ENCODE results near the gene OR5K2.

The OR5K2 gene

DNA sequence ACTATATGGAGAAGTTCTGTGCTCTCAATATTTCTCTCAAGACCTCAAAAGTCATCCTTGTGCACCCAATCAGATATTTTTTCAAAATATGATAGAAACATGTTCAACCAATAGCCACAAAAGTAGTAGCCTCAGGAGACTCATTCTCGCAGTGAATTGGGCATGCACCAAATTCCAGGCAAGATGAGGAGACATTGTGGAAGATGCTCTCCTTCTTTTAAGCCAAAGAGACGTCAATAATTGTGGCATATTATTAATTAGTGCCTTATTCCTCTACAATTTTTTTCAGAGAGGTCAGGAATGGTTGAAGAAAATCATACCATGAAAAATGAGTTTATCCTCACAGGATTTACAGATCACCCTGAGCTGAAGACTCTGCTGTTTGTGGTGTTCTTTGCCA is at the start of gene OR5K2:
Gene OR5K2, plus strand, starts transcription at position 301 of the 400 bp plus-strand sequence. Its CDS starts 0 bp downstream, at position 301.
- DNase-seq (ENCODE audit: low spot score): no peak

DNA sequence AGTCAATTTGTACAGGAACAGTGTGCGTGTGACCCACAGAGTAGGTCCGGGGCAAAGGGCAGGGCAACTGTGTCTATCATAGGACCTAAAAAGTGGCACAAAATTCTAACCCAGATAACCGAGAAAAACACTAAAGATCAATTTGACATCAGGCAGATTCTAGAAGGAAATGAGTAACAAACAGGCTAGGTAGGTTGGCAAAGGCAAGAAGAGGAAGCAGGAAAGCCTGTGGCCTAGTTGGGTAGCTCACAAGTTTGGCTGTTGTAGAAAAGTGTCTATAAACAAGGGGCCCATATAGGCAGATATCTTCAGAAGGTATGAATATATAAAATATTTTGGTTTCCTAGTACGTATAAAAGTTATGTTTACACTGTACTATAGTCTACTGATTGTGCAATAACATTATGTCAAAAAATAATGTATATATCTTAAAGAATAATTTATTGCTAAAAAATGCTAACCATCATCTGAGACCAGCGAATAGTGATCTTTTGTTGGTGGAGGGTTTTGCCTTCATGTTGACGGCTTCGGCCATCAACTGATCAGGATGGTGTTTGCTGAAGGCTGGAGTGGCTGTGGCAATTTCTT is 47.8 kb upstream of the OR5K2 start:
- no peak for DNase-seq (ENCODE audit: low spot score)

DNA sequence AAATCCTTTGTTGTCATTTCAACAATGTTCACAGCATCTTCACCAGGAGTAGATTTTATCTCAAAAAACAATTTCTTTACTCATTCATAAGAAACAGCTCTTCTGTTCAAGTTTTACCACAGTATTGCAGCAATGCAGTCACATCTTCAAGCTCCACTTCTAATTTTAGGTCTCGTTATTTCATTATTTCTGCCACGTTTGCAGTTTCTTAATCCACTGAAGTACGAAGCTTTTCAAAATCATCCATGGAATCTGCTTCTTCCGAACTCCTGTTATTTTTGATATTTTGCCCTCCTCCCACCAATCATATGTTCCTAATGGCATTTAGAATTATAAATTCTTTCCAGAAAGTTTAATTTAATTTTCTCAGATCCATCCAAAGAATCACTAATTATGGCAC is 47.1 kb upstream of the OR5K2 start:
- DNase-seq (ENCODE audit: low spot score): no peak

DNA sequence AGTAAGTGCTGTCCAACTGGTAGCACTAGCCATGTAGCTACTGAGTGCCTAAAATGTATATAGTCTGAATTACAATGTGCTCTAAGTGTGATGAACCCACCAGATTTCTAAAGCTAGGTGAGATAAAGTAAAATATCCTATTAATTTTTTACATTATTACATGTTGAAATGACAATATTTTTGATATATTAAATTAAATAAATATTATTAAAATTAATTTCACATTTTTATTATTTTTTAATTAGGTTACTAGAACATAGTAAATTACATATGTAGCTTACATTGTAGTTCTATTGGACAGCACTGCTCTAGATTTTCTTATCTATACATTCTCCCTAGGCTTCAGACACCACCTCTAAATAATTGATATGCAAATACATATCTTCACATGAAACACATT is 43.7 kb upstream of the OR5K2 start:
- no peak for DNase-seq (ENCODE audit: low spot score)

DNA sequence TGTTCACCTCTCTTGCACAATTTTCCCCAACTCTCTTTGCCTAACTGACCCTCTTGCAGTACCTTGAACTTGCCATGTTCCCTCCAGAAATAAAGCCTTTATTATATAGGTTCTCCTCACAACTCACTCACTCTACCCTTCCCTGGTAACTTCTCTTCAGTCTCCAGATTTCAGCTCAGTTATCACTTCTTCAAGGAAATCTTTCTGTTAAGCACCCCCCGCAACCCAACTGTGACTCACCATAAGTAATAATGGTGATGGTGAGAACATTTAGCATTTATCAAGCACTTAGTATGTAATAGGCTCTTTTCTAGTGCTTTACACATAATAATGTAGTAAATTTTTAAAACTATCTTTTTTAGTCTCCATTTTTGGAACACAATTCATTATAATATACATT is 42.6 kb upstream of the OR5K2 start:
- DNase-seq (ENCODE audit: low spot score): no peak

DNA sequence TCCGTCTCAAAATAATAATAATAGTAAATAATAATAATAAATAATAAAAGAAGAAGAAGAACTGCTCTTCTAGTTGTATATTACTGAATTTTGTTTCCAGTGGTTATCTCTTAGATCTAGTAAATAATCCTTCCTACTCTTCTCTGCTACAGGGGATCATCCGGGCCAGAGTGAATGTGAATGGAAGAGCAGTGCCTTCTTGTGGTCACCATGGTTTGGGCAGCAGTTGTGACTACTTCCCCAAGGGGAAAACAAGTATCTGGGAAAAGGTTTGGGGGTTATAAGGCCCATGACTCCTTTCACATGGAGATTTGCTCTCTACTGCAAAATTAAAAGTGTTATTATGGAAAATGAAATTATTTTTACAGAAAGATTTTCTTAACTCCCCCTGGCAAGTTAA is 39.9 kb upstream of the OR5K2 start:
- DNase-seq (ENCODE audit: low spot score): no peak

DNA sequence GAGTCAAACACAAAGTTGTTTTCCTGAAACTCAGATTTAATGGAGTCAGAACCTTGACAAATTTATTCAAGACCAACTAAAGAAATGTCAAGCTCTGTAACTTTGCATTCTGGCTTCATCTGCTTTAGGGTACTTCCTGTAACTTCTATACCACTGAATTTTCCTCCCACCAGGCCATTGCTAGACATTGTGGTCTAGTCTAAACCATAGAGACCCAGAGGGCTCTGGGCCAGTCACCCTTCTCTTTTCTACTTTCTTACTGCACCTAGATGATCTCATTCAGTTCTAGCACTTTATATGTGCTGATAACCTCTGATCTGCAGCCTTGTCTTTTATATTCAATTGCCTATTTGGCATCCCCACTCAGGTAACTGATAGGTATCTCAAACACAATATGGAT is 37.3 kb upstream of the OR5K2 start:
- DNase-seq (ENCODE audit: low spot score): no peak

DNA sequence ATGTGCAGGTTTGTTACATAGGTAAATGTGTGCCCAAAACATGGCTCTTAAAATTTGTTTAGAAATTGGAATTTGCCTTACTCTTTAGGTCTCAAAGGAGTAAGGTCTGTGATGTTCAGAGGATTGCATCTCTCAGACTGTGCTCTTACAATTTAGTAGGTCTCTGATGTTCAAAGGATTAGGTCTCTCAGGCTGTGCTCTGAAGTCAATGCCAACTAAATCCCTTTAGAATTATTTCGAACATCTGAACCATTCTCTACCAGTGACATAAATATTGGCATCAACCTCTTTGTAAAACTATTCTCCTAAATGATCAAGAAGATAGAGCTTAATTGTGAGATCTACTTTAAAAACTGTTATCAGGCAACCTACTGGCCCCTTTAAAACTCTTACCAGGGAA is 34.6 kb upstream of the OR5K2 start, which contains the start of gene OR5K1:
Gene OR5K1, plus strand, starts transcription at position 301 of the 400 bp plus-strand sequence. CDS start 6,376 bp downstream, outside the sequence.
- no peak for DNase-seq (ENCODE audit: low spot score)

DNA sequence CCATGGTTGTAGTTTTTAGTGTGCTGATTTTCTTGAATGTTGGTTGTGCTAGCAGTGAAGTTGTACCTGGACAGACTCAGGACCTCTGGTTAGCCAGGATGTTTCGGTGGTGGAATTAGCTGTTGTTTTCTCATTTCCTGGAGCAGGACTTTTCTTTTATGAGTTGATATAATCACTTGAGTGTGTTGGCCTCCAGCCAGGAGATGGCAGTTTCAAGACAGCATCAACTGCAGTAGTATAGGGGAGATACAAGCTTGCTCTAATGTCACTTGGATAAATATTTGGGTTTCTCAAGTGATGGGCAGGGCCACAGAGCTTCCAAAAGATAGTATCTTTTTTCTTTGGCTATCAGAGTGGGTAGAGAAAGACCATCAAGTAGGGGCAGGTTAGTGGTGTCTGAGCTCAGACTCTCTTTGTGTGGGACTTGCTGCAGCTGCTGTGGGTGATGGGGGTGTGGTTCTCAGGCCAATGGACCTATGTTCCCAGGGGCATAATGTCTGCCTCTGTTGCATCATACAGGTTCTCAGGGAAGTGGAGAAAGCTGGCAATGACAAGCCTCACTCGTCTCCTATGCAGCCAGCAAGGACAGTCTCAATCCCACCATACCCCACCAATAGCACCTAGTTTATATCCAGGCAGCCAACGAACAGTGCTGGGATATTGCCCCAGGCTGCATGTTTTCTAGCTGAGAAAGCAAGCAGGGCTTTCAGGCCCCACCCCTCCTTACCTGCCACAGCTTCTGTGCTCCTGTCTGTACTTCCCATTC is 14.6 kb upstream of the OR5K2 start:
- DNase-seq (ENCODE audit: low spot score): no peak

DNA sequence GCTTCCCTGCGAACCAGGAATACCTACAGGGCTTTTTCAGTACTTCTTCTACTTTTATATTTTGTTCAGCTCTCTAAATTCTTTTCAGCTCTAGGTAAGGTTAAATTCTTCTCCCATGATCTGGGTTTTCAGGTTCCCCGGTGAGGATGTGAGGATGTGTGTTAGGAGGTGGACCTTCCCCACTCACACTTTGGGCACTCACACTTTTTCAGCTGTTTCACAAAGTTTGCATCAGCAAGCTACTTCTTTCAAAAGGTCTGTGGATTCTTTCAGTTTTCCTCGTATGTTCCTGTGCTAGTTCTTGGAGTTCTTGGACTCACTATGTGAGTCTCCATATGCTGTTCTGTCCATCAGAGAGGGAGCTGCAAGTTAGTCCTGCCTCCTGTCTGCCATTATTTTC is 13.9 kb upstream of the OR5K2 start:
- DNase-seq (ENCODE audit: low spot score): no peak

DNA sequence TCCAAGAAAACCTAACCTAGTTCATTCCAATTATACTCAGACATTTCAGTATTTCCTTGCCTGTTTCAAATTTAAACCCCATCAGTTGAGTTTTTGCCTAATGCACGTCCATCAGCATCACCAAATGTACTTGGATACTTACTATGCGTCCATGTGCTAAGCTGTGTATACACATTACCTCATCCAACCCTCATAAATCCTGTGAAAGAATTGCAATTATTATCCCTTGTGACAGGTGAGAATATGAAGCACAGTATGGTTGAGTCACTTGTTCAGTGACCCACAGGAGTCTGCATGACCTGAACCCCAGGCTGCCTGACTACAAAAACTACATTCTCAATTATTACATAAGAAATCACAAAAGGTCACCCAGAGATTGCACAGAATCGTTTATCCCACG is 2.5 kb downstream of the OR5K2 start:
- DNase-seq (ENCODE audit: low spot score): no peak

DNA sequence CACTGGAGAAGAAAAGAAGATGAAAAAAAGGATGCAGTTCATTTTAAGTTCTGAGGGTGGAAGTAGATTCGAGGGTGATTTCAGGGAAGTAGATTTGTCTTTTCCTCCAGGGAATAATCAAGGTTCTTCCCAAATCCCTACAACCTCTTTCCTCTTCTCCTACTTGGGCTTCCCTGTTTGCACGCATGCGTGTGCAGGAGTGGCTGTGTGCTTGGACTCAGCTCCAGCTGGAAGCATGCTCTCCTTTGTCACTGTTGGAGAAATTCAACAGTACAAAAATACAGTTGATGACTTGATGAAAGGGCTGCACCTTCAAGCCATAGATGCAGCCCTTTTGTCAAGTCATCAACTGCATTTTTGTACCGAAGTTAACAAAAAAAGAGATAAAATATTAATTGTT is 3.8 kb downstream of the OR5K2 start:
- no peak for DNase-seq (ENCODE audit: low spot score)

DNA sequence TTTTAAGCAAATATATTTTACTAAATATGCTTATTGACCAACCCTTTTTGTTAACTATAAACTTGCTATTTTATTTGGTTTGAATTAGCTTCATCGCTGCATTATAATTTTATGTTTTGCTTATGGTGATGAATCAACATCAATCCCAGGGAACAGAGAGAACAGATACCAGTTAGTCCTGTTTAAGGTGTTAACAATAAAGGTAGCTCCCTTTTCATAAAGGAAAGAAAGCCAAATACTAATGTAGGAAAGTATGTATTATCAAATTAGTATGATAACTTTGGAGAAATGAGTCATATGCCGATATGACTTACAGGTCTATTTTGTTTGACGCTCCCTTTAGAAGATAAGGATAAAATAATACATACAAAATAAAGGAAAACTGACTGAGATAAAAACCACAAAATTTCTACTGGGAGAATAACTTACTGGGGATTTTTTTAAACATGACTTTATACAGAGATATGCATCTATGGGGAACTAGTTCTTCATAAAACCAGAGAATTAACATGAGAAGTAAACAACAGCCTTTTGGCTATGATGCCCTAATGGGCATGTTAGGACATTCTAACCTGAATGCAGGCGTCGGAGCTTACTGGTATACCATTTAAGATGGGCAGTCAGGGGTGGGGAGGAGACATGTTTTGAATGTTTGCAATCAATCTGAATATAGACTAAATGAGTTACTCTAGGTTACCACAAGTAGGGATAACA is 4.5 kb downstream of the OR5K2 start:
- no peak for DNase-seq (ENCODE audit: low spot score)

DNA sequence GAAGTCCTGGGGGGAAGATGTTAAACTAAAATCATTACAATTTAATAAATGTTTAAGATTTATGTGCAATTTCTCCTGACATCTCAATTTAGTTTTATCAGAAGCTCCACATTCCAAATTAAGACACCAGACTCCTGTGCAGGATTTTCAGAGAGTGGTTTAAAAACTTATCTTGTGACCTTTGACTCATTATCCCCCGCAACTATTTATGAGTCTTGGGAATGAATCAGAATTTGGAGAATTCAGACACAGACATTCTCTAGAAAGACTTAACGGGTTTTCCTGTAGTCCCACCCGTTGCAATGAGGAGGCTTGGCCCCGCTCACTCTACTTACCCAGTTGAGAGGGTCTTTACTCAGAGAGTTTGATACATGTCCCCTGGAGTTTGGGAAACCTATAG is 7.1 kb downstream of the OR5K2 start:
- DNase-seq (ENCODE audit: low spot score): no peak

DNA sequence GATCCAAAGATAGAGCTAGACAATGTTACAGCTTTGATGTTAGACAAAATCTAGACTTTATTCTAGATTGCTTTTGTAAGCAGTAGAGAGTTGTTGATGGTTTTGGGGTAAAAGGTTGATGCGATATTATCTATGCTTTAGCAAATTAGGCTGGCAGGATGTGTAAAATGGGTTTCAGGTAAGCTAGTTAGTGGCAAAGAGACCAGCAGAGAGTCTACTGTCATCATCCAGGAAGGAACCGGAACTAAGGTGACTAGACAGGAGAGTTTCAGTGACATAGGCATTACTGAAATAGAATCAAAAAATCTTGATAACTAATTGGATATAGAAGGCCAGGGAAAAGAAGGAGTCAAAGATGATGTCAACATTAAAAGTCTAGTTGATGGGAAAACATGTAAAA is 11.1 kb downstream of the OR5K2 start:
- DNase-seq (ENCODE audit: low spot score): no peak

DNA sequence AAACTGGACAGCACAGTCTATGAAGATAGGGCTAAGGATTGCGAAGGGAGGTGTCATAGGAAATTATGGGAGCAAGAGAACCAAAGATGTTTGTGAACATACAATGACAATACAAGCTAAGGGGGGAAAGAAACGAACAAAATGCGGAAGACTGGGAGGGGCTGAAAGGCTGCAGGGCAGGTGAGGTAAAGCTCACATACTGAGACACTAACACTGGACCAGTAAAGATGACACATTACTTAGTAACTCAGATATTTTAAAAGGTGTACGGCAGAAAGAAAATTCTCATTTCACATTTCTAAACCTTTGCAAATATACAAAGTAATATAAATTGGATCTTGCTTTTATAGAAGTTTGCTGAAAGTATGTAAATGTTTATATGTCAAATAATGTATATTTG is 15.1 kb downstream of the OR5K2 start:
- no peak for DNase-seq (ENCODE audit: low spot score)

DNA sequence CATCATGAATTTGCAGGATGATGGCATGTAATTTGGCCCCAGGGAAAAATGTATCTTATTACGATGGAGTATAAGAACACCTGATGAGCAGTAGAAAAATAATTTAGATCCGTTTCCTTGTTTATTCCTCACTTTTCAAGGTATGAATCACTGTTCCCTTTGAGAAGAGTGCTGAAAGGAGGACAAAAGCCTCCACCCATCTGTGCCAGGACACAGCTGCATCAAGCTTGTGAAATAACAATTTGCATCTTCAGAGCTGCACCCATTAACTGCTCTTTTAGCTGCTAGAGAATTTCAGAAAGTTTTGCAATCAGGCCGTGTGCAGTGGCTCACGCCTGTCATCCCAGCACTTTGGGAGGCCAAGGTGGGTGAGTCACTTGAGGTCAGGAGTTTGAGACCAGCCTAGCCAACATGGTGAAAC is 15.6 kb downstream of the OR5K2 start:
- DNase-seq (ENCODE audit: low spot score): no peak

DNA sequence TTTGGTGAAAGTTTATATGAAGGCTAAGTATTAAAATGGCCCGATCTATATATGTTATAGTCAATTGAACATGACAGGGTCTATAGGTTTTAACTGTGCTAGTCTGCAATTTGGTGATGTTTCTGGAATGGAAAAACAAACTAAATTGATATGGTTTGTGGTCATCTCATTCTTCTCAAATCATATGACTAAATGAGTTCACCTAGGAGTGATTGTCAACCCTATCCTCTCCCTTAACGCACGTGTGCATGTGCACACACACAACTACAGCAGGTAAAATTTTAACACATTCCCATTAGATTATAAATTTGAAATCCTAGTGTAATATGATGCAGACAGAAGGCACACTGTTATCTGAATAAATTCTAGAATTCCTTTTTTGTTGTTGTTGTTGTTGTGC is 16.3 kb downstream of the OR5K2 start:
- no peak for DNase-seq (ENCODE audit: low spot score)

DNA sequence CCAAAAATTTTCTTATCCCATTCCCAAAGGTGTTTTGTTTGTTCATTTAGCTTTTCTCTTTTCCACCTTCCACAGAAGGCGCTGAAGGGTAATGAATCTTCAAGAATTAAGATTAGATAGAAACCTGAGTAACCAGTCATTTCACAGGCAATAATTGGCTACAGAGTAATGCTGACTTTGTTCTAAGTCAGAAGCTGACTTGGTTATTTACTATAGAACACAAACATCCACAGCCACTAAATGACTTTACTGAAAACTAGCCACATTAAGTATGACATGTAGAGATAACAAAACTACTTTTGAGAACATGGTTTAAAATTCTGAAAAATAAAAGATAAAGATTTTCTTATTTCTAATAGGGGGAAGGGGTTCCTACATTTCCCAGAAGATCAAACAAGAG is 17.5 kb downstream of the OR5K2 start:
- no peak for DNase-seq (ENCODE audit: low spot score)

DNA sequence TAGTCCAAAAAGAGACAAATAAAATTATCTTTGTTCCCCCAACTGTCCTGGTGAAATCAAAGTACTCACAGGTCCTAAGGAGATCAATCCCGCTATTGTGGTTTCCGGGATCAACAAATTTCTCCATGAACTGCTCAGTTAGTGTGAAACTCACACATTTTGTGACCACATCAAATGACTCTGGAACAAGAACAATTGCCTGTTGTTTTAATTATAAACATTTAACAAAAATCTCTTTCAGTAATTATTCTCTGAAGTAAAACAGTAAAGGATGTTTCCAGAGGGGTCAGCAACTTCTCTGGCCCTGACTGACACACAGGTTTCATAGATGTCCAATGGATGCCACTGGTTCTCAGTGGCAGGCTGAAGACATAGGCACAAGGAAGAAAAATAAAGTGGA is 21.3 kb downstream of the OR5K2 start:
- no peak for DNase-seq (ENCODE audit: low spot score)

DNA sequence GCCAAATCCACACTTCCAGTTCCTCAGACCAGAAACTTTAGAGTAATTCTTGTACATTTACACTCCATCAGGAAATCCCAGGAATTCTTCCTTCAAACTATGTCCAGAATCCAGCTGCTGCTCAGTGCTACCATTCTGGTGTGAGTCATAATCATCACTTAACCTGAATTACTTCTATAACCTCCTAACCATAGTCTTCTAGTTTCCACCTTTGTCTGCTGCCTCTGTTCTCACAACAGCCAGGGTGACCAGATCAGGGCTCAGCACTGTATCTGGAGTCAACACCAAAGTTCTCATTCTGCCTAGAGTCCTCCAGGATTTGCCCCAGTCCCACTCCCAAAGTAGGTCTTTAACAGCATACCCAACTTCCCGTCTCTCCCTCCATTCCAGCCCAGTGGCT is 21.9 kb downstream of the OR5K2 start:
- no peak for DNase-seq (ENCODE audit: low spot score)

DNA sequence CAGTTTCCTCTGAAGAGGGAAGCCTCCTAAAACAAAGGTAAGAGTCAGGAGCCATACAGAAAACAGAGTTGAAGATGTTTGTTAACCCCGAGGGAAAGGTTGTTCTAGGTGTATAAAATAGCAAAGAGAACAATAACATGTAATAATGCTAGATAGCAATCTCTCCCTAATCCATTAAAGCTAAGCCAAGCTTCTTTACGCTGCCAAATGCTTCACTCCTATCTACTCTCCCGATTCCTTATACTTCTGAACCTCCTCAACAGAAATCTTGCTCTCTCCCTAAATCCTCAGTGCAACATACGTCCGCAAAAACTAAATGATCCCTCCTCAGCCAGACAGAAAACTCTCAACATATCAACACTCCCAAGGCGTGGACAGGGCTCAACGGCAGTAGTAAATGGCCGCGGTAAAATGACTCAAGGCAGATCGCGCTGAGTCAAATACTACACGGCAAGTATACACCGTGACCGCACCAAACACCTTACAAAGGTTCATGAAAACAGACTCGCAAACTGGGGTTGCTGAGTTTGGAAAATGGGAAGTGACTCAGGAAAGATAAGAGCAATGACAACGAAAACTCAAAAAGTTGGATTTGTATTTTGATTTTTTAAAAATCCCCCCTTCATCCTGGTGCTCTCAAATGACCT is 24.5 kb downstream of the OR5K2 start:
- peak; percentile 54 for DNase-seq (ENCODE audit: low spot score)
